Uterus (tissue), 4 donors: ENCODE data around the gene LGALS1. TPM values are rescaled to one million over a fixed set of nuclear protein-coding genes. Genes with fewer than 3 reads are reported as not detected.

Experiments used
- DNase-seq, 2 donors: peaks; one replicate each; pipeline ENCODE4 v3.0.0-alpha.2; 2019 to 2020
- H3K27ac ChIP-seq, 2 donors: fragments of 200-600 bp; sonication (generic); 1 replicate in 1 of 2; 2 replicates in 1 of 2; pipeline ENCODE4 v1.5.1; 2016 to 2018
- H3K27me3 ChIP-seq, 2 donors: fragments of 200-600 bp; sonication (generic); one replicate each; pipeline ENCODE4 v1.5.1; 2018 to 2019; ENCODE audit warnings: control low read depth in 1 of 2
- H3K36me3 ChIP-seq, 2 donors: fragments of 200-600 bp; sonication (generic); one replicate each; pipeline ENCODE4 v1.5.1; 2019; ENCODE audit warnings: control low read depth in 1 of 2
- H3K4me1 ChIP-seq, 2 donors: fragments of 200-600 bp; sonication (generic); one replicate each; pipeline ENCODE4 v1.5.1; 2018 to 2019; ENCODE audit warnings: control low read depth in 1 of 2
- H3K4me3 ChIP-seq, 2 donors: fragments of 200-600 bp; sonication (generic); 1 replicate in 1 of 2; 2 replicates in 1 of 2; pipeline ENCODE4 v1.5.1; 2018 to 2019; ENCODE audit warnings: mild to moderate bottlenecking in 1 of 2
- H3K9me3 ChIP-seq, 2 donors: fragments of 200-600 bp; sonication (generic); one replicate each; pipeline ENCODE4 v1.5.1; 2019; ENCODE audit warnings: control low read depth in 1 of 2
- CTCF ChIP-seq, 4 experiments: fragments of 200-600 bp in 2 of 4; fragments of 450-650 bp in 2 of 4; sonication (generic) in 2 of 4; IDR thresholded peaks; one replicate each; pipeline ENCODE4 v1.5.1; 2016 to 2019; ENCODE audit warnings: antibody characterized with exemption in 4 of 4, mild to moderate bottlenecking in 2 of 4, moderate library complexity in 1 of 4
- POLR2A ChIP-seq, 2 donors: fragments of 450-650 bp; IDR thresholded peaks; one replicate each; pipeline ENCODE4 v1.6.1; 2016; ENCODE audit warnings: antibody characterized with exemption in 2 of 2, mild to moderate bottlenecking in 1 of 2, moderate library complexity in 1 of 2
- intact Hi-C: fragments of 100-400 bp; cut with DNase I; formaldehyde crosslinking; loops from one replicate; pipeline ENCODE4 v1.15.1; 2023; ENCODE audit warnings: low total_unique reads
- total RNA-seq, 4 donors: library from RNA; depleted of rRNA in 3 of 4; stranded (reverse); fragments of >200 nt in 3 of 4; gene quantifications; one replicate each; pipeline versions ENCODE4 v1.1.0 to v1.2.4, GENCODE V29; 2014 to 2023
- donor health status: DM: yes; HTN: yes; CAD: no.

LGALS1 gene
- 1,000 to 10,000 TPM; 1,421 to 3,100 (median 2,146) TPM for total RNA-seq

DNA sequence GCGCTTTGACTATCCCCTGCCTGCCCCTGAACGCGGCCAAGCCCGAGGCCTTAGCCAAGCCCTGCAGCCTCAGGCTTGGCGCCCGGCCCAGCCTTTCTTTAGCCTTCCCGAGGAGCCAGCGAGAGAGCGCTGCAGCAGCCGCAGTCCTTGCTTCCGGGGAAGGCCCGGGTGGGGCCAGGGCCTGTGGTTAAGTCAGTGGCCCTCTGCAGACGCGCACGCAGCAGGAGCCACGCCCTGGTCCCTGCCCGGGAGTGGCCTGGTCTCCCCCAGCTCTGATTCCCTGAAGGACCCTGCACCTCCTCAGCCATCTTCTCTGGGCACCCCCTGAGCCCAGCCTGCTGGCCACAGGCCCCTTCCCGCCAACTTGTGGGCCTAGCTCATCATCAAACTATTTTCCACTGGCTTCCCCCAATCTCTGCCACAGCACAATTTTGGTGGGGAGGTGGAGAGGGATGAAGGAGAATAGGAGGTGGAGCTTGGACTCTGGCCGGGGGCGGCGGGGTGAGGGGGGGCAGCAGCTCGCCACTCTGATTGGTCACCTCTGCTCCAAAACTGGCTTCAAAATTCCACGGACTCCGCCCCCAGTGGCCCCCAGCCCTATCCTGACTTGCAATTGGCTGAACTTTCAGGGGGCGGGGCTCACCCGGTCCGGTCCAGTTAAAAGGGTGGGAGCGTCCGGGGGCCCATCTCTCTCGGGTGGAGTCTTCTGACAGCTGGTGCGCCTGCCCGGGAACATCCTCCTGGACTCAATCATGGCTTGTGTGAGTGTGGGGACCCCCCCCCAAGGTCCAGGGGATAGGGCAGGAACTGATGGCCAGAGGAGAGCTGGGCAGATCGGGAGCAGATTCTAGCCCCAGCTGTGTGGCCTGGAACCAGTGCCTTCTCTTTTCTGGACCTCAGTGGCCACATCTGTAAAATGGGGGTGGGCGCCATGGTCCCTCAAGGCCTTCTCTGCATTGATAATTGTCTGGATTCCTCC, at the start of gene LGALS1:
LGALS1 (plus strand) TSS at position 686 of the 979 bp plus-strand sequence; CDS start at position 753, 67 bp downstream.
- DNase-seq, result peak; percentile 100
- Histone ChIP-seq H3K4me1 (peaks cover 3 to 18% of the 10 kb centered on the region in 2 donors), H3K27ac (peak within 1 kb of the TSS; percentile 93 to 99), H3K4me3 (peak within 1 kb of the TSS; percentile 68 to 78), H3K9me3 (no peaks in the 10 kb centered on the region), H3K36me3 (no peaks in the 10 kb centered on the region), H3K27me3 (no peaks in the 10 kb centered on the region)
- intact Hi-C loops, result no loop called here
- TF ChIP-seq POLR2A (IDR thresholded peaks at IDR 0.05), result peak; percentile 47 to 74
- TF ChIP-seq CTCF (IDR thresholded peaks at IDR 0.05), result peak; percentile 16 to 54 (median 39)

- H3K4me1 ChIP-seq, result peaks cover 7 to 8% of the 10 kb centered on the region in 2 donors
- no peak overlapping the region for H3K4me3 ChIP-seq
- no peaks in the 10 kb centered on the region for H3K27me3 ChIP-seq
- H3K9me3 ChIP-seq, result no peaks in the 10 kb centered on the region
- peak overlapping the region; percentile 79 to 87 for H3K27ac ChIP-seq
- intact Hi-C loops, result no loop called here
- no peak for TF ChIP-seq POLR2A (IDR thresholded peaks at IDR 0.05)
- TF ChIP-seq CTCF (IDR thresholded peaks at IDR 0.05), result no peak
- no peaks in the 10 kb centered on the region for H3K36me3 ChIP-seq
- DNase-seq, result peak in 1 of 2 donors; percentile 31
These were observed 49.7 kb upstream of the LGALS1 start for GRCh38 chr22:37625737-37626136.

DNA sequence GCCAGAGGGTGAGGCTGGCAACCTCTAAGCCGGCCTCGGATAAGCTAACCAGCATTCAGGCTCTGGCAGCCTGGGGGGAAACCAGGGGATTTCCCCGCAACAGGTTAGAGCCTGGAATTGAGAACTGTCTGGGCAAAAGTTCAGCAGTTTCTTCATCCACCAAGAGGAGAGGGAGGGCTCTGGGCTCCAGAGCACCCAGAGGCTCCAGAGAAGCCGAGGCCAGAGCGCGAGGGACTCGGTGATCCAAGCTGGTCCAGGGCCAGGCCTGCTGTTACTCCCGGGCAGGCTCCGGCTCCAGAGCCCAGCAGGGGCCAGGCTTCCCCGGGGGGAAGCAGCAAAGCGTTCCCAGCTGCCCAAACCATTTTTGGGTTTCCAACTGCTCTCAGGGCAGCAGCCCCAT, 49.3 kb upstream of the LGALS1 start:
- Histone ChIP-seq H3K4me1 (peaks cover 7 to 8% of the 10 kb centered on the region in 2 donors), H3K27ac (peak overlapping the region; percentile 79 to 87), H3K4me3 (no peak overlapping the region), H3K9me3 (no peaks in the 10 kb centered on the region), H3K36me3 (no peaks in the 10 kb centered on the region), H3K27me3 (no peaks in the 10 kb centered on the region)
- peak; percentile 92 for DNase-seq
- peak in 2 of 4 experiments; percentile 25 to 27 for TF ChIP-seq CTCF (IDR thresholded peaks at IDR 0.05)
- no peak for TF ChIP-seq POLR2A (IDR thresholded peaks at IDR 0.05)
- intact Hi-C loops, result no loop called here

DNA sequence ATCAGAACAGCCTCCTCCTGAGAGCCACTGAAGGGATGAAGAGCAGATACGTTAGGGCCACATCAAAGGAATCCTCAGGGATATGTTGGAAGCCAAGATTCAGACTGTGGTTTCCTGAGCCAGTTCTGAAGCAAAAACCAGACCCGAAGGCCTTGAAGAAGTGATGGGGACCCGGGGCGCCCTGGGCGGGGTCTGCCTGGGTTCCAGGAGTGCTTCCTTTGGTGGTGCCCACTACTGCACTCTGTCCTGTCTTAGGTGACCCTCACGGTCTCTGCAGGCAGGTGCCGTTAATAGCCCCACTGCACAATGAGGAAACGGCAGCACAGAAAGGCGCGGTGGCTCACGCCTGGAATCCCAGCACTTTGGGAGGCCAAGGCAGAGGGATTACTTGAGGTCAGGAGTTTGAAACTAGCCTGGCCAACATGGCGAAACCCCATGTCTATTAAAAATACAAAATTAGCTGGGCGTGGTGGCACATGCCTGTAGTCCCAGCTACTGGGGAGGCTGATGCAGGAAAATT, 48.8 kb upstream of the LGALS1 start:
- Histone ChIP-seq H3K27ac (peak overlapping the region; percentile 79 to 87), H3K4me1 (peaks cover 7 to 8% of the 10 kb centered on the region in 2 donors), H3K9me3 (no peaks in the 10 kb centered on the region), H3K4me3 (no peak overlapping the region), H3K27me3 (no peaks in the 10 kb centered on the region), H3K36me3 (no peaks in the 10 kb centered on the region)
- no peak for TF ChIP-seq POLR2A (IDR thresholded peaks at IDR 0.05)
- TF ChIP-seq CTCF (IDR thresholded peaks at IDR 0.05), result no peak
- intact Hi-C loops, result no loop called here
- DNase-seq, result no peak

DNA sequence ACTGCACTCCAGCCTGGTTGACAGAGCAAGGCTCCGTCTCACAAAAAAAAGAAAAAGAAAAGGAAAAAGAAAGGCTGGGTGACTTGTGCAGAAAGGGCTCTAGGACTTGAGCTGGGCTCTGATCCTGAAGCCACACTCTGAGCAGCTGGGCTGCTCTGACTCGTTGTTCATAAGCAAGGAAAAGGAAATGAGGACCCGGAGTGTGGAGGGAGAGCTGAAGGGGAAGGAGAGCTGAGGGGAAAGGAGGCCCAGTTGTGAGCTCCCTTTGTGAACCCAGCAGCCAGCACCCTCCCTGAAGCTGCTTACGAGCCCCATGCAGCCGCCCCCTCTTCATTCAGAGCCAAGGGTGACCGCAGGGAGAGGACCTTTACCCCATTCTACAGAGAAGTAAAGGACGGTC, 48.3 kb upstream of the LGALS1 start:
- Histone ChIP-seq H3K27ac (peak overlapping the region; percentile 79 to 87), H3K27me3 (no peaks in the 10 kb centered on the region), H3K36me3 (no peaks in the 10 kb centered on the region), H3K4me1 (peaks cover 7 to 8% of the 10 kb centered on the region in 2 donors), H3K4me3 (no peak overlapping the region), H3K9me3 (no peaks in the 10 kb centered on the region)
- intact Hi-C loops, result no loop called here
- no peak for DNase-seq
- TF ChIP-seq POLR2A (IDR thresholded peaks at IDR 0.05) (no peak), CTCF (IDR thresholded peaks at IDR 0.05) (no peak)
